WERI-Rb-1 (cell line): ENCODE data around the gene GSTA3.

ENCODE experiments used
- DNase-seq: peaks from one replicate; pipeline ENCODE4 v3.0.0-alpha.2; 2020
- H3K27ac ChIP-seq: fragments of 250-450 bp; sonication (Bioruptor Pico); 2 replicates; pipeline ENCODE4 v1.5.1; 2020; ENCODE audit warnings: mild to moderate bottlenecking, moderate library complexity
- H3K27me3 ChIP-seq: fragments of 250-450 bp; sonication (Bioruptor Pico); 2 replicates; pipeline ENCODE4 v1.5.1; 2021; ENCODE audit warnings: mild to moderate bottlenecking, low read depth, moderate library complexity; ENCODE audit not compliant: insufficient read depth, severe bottlenecking
- H3K36me3 ChIP-seq: fragments of 250-450 bp; sonication (Bioruptor Pico); 2 replicates; pipeline ENCODE4 v1.5.1; 2020; ENCODE audit warnings: mild to moderate bottlenecking, moderate library complexity
- H3K4me3 ChIP-seq: 2 replicates; pipeline ENCODE4 v1.5.1; 2011; ENCODE audit warnings: low read depth, mild to moderate bottlenecking, control low read depth, low read length
- H3K9me3 ChIP-seq: fragments of 250-450 bp; sonication (Bioruptor Pico); 2 replicates; pipeline ENCODE4 v1.5.1; 2021; ENCODE audit warnings: mild to moderate bottlenecking, moderate library complexity; ENCODE audit not compliant: severe bottlenecking
- TF ChIP-seq, protein P1 (sequence below): IDR thresholded peaks from 2 replicates; pipeline ENCODE4 v1.5.1; 2011; ENCODE audit warnings: low read depth, mild to moderate bottlenecking, control low read depth, inconsistent platforms, low read length

Gene GSTA3

DNA sequence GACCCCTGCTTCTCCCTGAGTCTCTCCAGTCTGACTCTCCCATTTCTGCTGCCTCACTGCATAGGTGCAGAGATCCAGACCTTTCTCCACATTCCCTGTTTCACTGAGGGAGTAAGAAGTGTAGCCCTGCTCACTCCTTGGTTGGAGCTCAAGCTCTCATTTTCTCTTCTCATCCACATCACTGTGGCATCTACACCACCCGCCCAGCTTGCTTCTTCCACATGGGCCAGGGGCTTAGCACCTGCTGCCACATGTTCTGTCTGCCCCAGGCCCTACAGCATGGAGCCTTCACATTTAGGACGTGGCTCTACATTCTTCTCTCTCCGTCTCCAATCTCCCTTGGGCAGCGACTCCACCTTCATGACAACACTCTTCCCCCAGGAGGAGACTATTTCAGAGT lies 60.4 kb downstream of the GSTA3 start:
- H3K27ac ChIP-seq: no peak overlapping the region
- DNase-seq: no peak
- H3K4me3 ChIP-seq: no peak overlapping the region
- no peaks in the 10 kb centered on the region for H3K36me3 ChIP-seq
- H3K27me3 ChIP-seq: no peaks in the 10 kb centered on the region
- TF ChIP-seq, protein P1, sequence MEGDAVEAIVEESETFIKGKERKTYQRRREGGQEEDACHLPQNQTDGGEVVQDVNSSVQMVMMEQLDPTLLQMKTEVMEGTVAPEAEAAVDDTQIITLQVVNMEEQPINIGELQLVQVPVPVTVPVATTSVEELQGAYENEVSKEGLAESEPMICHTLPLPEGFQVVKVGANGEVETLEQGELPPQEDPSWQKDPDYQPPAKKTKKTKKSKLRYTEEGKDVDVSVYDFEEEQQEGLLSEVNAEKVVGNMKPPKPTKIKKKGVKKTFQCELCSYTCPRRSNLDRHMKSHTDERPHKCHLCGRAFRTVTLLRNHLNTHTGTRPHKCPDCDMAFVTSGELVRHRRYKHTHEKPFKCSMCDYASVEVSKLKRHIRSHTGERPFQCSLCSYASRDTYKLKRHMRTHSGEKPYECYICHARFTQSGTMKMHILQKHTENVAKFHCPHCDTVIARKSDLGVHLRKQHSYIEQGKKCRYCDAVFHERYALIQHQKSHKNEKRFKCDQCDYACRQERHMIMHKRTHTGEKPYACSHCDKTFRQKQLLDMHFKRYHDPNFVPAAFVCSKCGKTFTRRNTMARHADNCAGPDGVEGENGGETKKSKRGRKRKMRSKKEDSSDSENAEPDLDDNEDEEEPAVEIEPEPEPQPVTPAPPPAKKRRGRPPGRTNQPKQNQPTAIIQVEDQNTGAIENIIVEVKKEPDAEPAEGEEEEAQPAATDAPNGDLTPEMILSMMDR: no peak
- peaks cover 11% of the 10 kb centered on the region for H3K9me3 ChIP-seq
